ENCODE data around the gene GUCA1C.

DNA sequence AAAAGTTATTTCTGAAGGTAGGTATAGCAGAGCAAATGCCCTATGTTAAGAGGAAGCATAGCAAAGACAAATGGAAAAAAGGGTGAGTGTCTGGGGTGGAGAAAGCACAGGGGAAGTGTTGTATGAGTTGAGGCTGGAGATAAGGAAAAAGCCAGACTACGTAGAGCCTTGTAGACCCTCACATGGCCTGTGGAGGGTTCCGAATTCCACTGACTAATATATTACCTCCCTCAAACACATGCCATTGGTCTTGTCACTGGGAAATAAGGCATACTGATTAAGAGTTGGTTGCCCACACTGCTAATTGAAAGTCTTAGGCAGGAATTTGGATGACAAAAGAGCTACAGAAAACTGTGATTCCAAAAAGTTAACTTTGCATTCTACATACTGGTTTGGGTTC lies 65.9 kb downstream of the GUCA1C start:
- TF ChIP-seq, protein P1, sequence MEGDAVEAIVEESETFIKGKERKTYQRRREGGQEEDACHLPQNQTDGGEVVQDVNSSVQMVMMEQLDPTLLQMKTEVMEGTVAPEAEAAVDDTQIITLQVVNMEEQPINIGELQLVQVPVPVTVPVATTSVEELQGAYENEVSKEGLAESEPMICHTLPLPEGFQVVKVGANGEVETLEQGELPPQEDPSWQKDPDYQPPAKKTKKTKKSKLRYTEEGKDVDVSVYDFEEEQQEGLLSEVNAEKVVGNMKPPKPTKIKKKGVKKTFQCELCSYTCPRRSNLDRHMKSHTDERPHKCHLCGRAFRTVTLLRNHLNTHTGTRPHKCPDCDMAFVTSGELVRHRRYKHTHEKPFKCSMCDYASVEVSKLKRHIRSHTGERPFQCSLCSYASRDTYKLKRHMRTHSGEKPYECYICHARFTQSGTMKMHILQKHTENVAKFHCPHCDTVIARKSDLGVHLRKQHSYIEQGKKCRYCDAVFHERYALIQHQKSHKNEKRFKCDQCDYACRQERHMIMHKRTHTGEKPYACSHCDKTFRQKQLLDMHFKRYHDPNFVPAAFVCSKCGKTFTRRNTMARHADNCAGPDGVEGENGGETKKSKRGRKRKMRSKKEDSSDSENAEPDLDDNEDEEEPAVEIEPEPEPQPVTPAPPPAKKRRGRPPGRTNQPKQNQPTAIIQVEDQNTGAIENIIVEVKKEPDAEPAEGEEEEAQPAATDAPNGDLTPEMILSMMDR (conservative IDR thresholded peaks at IDR 0.05; ENCODE audit: low read depth, low read length) = no peak
- TF ChIP-seq EZH2 (IDR thresholded peaks at IDR 0.05; ENCODE audit: borderline replicate concordance, low read depth, low read length, poor library complexity, severe bottlenecking) = no peak
